Smooth muscle cell of bladder (primary cell): ENCODE results near the gene KRTAP6-3. TPM values are rescaled to one million over a fixed set of nuclear protein-coding genes. Genes with fewer than 3 reads are reported as not detected.

Experiments
- total RNA-seq: library from RNA; depleted of rRNA; stranded (reverse); fragments of >200 nt; gene quantifications from 2 replicates; pipeline ENCODE4 v1.2.3, GENCODE V29; 2014

KRTAP6-3 gene
- not detected in 2 replicates for total RNA-seq

GRCh38 chr21:30592140-30592539 lies at the start of gene KRTAP6-3:
Gene KRTAP6-3 (plus strand): TSS chr21:30592440. CDS start chr21:30592446, 6 bp downstream.

GRCh38 chr21:30561264-30561895 lies 30.9 kb upstream of the KRTAP6-3 start, which contains the start of gene KRTAP19-7:
Gene KRTAP19-7 (minus strand): TSS chr21:30561314. CDS start chr21:30561289, 25 bp downstream.

GRCh38 chr21:30590297-30590696 lies 1.9 kb upstream of the KRTAP6-3 start, which contains the start of gene KRTAP22-2:
Gene KRTAP22-2 (minus strand): TSS chr21:30590397.

GRCh38 chr21:30598802-30599201 lies 6.6 kb downstream of the KRTAP6-3 start, which contains the start of gene KRTAP6-2:
Gene KRTAP6-2 (minus strand): TSS chr21:30598902. CDS start chr21:30598874, 28 bp downstream.

GRCh38 chr21:30600787-30601186 lies 8.5 kb downstream of the KRTAP6-3 start, which contains the start of gene KRTAP22-1:
Gene KRTAP22-1 (plus strand): TSS chr21:30601087.

GRCh38 chr21:30613836-30614235 lies 21.6 kb downstream of the KRTAP6-3 start, which contains the start of gene KRTAP6-1:
Gene KRTAP6-1 (minus strand): TSS chr21:30613930. CDS start chr21:30613904, 26 bp downstream.

GRCh38 chr21:30616125-30616524 lies 23.9 kb downstream of the KRTAP6-3 start, which contains the start of gene KRTAP20-1:
Gene KRTAP20-1 (plus strand): TSS chr21:30616425. CDS start chr21:30616455, 30 bp downstream.

GRCh38 chr21:30620522-30620921 lies 28.3 kb downstream of the KRTAP6-3 start, which contains the start of gene KRTAP20-4:
Gene KRTAP20-4 (plus strand): TSS chr21:30620627.

GRCh38 chr21:30634906-30635305 lies 42.7 kb downstream of the KRTAP6-3 start, which contains the start of gene KRTAP20-2:
Gene KRTAP20-2 (plus strand): TSS chr21:30635206. CDS start chr21:30635264, 58 bp downstream.

GRCh38 chr21:30642564-30642963 lies 50.3 kb downstream of the KRTAP6-3 start, which contains the start of gene KRTAP20-3:
Gene KRTAP20-3 (plus strand): TSS chr21:30642864.

Other genes with a start within 250 kb of the KRTAP6-3 start
- gene KRTAP23-1, start 243.8 kb upstream of the KRTAP6-3 start, total RNA-seq = not detected in 2 replicates
- not detected in 2 replicates for gene KRTAP13-2, start 220.2 kb upstream of the KRTAP6-3 start, total RNA-seq
- gene KRTAP13-1, start 196.4 kb upstream of the KRTAP6-3 start, total RNA-seq = not detected in 2 replicates
- not detected in 2 replicates for gene KRTAP13-3, start 166.5 kb upstream of the KRTAP6-3 start, total RNA-seq
- not detected in 2 replicates for gene KRTAP13-4, start 162.2 kb upstream of the KRTAP6-3 start, total RNA-seq
- not detected in 2 replicates for gene KRTAP15-1, start 152.2 kb upstream of the KRTAP6-3 start, total RNA-seq
- gene KRTAP19-1, start 112.1 kb upstream of the KRTAP6-3 start, total RNA-seq = not detected in 2 replicates
- gene KRTAP19-2, start 105.0 kb upstream of the KRTAP6-3 start, total RNA-seq = not detected in 2 replicates
- not detected in 2 replicates for gene KRTAP19-3, start 100.4 kb upstream of the KRTAP6-3 start, total RNA-seq
- gene KRTAP19-4, start 95.3 kb upstream of the KRTAP6-3 start, total RNA-seq = not detected in 2 replicates
- not detected in 2 replicates for gene KRTAP19-5, start 90.3 kb upstream of the KRTAP6-3 start, total RNA-seq
- not detected in 2 replicates for gene KRTAP19-6, start 50.6 kb upstream of the KRTAP6-3 start, total RNA-seq
- not detected in 2 replicates for gene KRTAP19-7, start 31.1 kb upstream of the KRTAP6-3 start, total RNA-seq
- gene KRTAP22-2, start 2.0 kb upstream of the KRTAP6-3 start, total RNA-seq = not detected in 2 replicates
- gene KRTAP6-2, start 6.5 kb downstream of the KRTAP6-3 start, total RNA-seq = not detected in 2 replicates
- gene KRTAP22-1, start 8.6 kb downstream of the KRTAP6-3 start, total RNA-seq = not detected in 2 replicates
- gene KRTAP6-1, start 21.5 kb downstream of the KRTAP6-3 start, total RNA-seq = not detected in 2 replicates
- not detected in 2 replicates for gene KRTAP20-1, start 24.0 kb downstream of the KRTAP6-3 start, total RNA-seq
- gene KRTAP20-4, start 28.2 kb downstream of the KRTAP6-3 start, total RNA-seq = not detected in 2 replicates
- not detected in 2 replicates for gene KRTAP20-2, start 42.8 kb downstream of the KRTAP6-3 start, total RNA-seq
- not detected in 2 replicates for gene KRTAP20-3, start 50.4 kb downstream of the KRTAP6-3 start, total RNA-seq
- gene KRTAP21-3, start 126.3 kb downstream of the KRTAP6-3 start, total RNA-seq = not detected in 2 replicates
- not detected in 2 replicates for gene KRTAP21-2, start 154.8 kb downstream of the KRTAP6-3 start, total RNA-seq
- gene KRTAP21-1, start 163.0 kb downstream of the KRTAP6-3 start, total RNA-seq = not detected in 2 replicates
- not detected in 2 replicates for gene KRTAP8-1, start 220.8 kb downstream of the KRTAP6-3 start, total RNA-seq
- not detected in 2 replicates for gene KRTAP7-1, start 237.3 kb downstream of the KRTAP6-3 start, total RNA-seq